Smooth muscle cell (in vitro differentiated cells): ENCODE measurements around the gene PLOD3. TPM values are rescaled to one million over a fixed set of nuclear protein-coding genes. Genes with fewer than 3 reads are reported as not detected.

Experiments
- DNase-seq: peaks from one replicate; lab custom pipeline; 2025; ENCODE audit not compliant: unreplicated experiment; lab: John Stamatoyannopoulos, UW
- H2AFZ ChIP-seq: fragments of 200-600 bp; sonication (generic); 2 replicates; pipeline ENCODE4 v1.6.0; 2016; ENCODE audit warnings: antibody characterized with exemption, low read depth, mild to moderate bottlenecking
- H3F3A ChIP-seq: fragments of 200-600 bp; sonication (generic); 2 replicates; pipeline ENCODE4 v1.6.0; 2017; ENCODE audit warnings: antibody characterized with exemption, low read depth
- H3K27ac ChIP-seq: fragments of 200-600 bp; sonication (generic); 2 replicates; pipeline ENCODE4 v1.5.1; 2016; ENCODE audit warnings: low read depth, mild to moderate bottlenecking
- H3K27me3 ChIP-seq: fragments of 200-600 bp; sonication (generic); 2 replicates; pipeline ENCODE4 v1.6.1; 2016; ENCODE audit warnings: low read depth, mild to moderate bottlenecking
- H3K36me3 ChIP-seq: fragments of 200-600 bp; sonication (generic); 2 replicates; pipeline ENCODE4 v1.5.1; 2016; ENCODE audit warnings: low read depth
- H3K4me1 ChIP-seq: fragments of 200-600 bp; sonication (generic); 2 replicates; pipeline ENCODE4 v1.5.1; 2016; ENCODE audit warnings: low read depth
- H3K4me2 ChIP-seq: fragments of 200-600 bp; sonication (generic); 2 replicates; pipeline ENCODE4 v1.6.0; 2016; ENCODE audit warnings: mild to moderate bottlenecking
- H3K4me3 ChIP-seq: fragments of 200-600 bp; sonication (generic); 2 replicates; pipeline ENCODE4 v1.5.1; 2016; ENCODE audit warnings: mild to moderate bottlenecking
- H3K79me2 ChIP-seq: fragments of 200-600 bp; sonication (generic); 2 replicates; pipeline ENCODE4 v1.6.0; 2016; ENCODE audit warnings: low read depth, mild to moderate bottlenecking
- H3K9ac ChIP-seq: fragments of 200-600 bp; sonication (generic); 2 replicates; pipeline ENCODE4 v1.6.0; 2016; ENCODE audit warnings: low read depth
- H3K9me3 ChIP-seq: fragments of 200-600 bp; sonication (generic); replicated peaks from 2 replicates; pipeline ENCODE4 v1.5.1; 2016; ENCODE audit warnings: low read depth
- H4K20me1 ChIP-seq: fragments of 200-600 bp; sonication (generic); 2 replicates; pipeline ENCODE4 v1.6.0; 2016; ENCODE audit warnings: low read depth
- CTCF ChIP-seq: fragments of 200-600 bp; sonication (generic); IDR thresholded peaks from 2 replicates; pipeline ENCODE4 v1.5.1; 2017; ENCODE audit warnings: borderline replicate concordance, mild to moderate bottlenecking, antibody characterized with exemption; ENCODE audit not compliant: insufficient read depth, poor library complexity, severe bottlenecking
- WGBS: methylation state at CpG from one replicate; pipeline ENCODE4 v1.1.7; 2016; ENCODE audit warnings: low lambda C conversion rate; 5-methylcytosine and 5-hydroxymethylcytosine counted together
- polyA plus RNA-seq: library from polyadenylated mRNA; unstranded; fragments of >200 nt; fragmentation: Nextera tagmentation; extraction: Ambion mirVana; gene quantifications from 2 replicates; pipeline ENCODE4 v1.2.1, GENCODE V29; 2016
- total RNA-seq: library from RNA; depleted of rRNA; stranded (reverse); fragments of >200 nt; gene quantifications from 2 replicates; pipeline ENCODE4 v1.2.3, GENCODE V29; 2014

Gene PLOD3
- total and polyA plus RNA-seq, 2 experiments from 2014 or later: 58.4 to 168 TPM

- Histone ChIP-seq H3K36me3 (no peaks in the 10 kb centered on the region), H3K27ac (no peak overlapping the region), H3F3A (peaks cover 2% of the 10 kb centered on the region), H3K4me2 (no peak overlapping the region), H2AFZ (no peak overlapping the region), H3K27me3 (no peaks in the 10 kb centered on the region), H3K9me3 (no peaks in the 10 kb centered on the region), H3K79me2 (peaks cover 27% of the 10 kb centered on the region), H3K9ac (no peak overlapping the region), H3K4me3 (no peak overlapping the region), H3K4me1 (no peaks in the 10 kb centered on the region), H4K20me1 (peaks cover 8% of the 10 kb centered on the region)
- TF ChIP-seq CTCF: no peak
- WGBS: 96% methylated on average over 12 of the region's 12 CpGs
- no peak for DNase-seq
Measured at GRCh38 chr7:101241015-101241363, 23.6 kb upstream of the PLOD3 start.

GRCh38 chr7:101240226-101241014 lies 23.0 kb upstream of the PLOD3 start:
- peaks cover 22% of the 10 kb centered on the region for H3K79me2 ChIP-seq
- H3K4me3 ChIP-seq: no peak overlapping the region
- no peak overlapping the region for H3K9ac ChIP-seq
- no peaks in the 10 kb centered on the region for H3K4me1 ChIP-seq
- no peaks in the 10 kb centered on the region for H3K9me3 ChIP-seq
- H3K27me3 ChIP-seq: no peaks in the 10 kb centered on the region
- H4K20me1 ChIP-seq: peaks cover 8% of the 10 kb centered on the region
- H3F3A ChIP-seq: peaks cover 2% of the 10 kb centered on the region
- no peak for DNase-seq
- no peak overlapping the region for H2AFZ ChIP-seq
- H3K4me2 ChIP-seq: no peak overlapping the region
- H3K27ac ChIP-seq: no peak overlapping the region
- WGBS: 97% methylated on average over 25 of the region's 32 CpGs
- TF ChIP-seq CTCF: no peak
- no peaks in the 10 kb centered on the region for H3K36me3 ChIP-seq

DNA sequence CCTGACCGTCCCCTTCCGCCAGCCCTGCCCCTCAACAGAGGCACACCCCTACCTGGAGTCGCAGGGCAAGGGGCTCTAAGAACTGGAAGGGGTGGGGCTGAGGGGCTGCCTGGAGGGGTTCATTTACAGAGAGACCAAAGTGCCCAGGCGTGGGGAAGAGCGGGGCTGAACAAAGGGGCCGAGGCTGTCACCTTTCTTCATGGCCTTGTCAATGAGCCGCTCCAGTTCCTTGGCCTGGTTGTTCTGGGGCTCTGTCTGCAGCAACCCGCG lies 22.5 kb upstream of the PLOD3 start:
- Histone ChIP-seq H3K4me1 (no peaks in the 10 kb centered on the region), H3K79me2 (peaks cover 19% of the 10 kb centered on the region), H3K27me3 (no peaks in the 10 kb centered on the region), H3K4me2 (no peak overlapping the region), H3K9me3 (no peaks in the 10 kb centered on the region), H3K27ac (no peak overlapping the region), H3K9ac (no peak overlapping the region), H3F3A (peaks cover 2% of the 10 kb centered on the region), H3K36me3 (no peaks in the 10 kb centered on the region), H4K20me1 (peaks cover 8% of the 10 kb centered on the region), H3K4me3 (no peak overlapping the region), H2AFZ (no peak overlapping the region)
- no peak for DNase-seq
- 90% methylated on average over 6 of the region's 9 CpGs for WGBS
- no peak for TF ChIP-seq CTCF
